HT-29 (cell line): ENCODE measurements around the gene ATP8B4. TPM values are rescaled to one million over a fixed set of nuclear protein-coding genes. Genes with fewer than 3 reads are reported as not detected.

ENCODE experiments used
- DNase-seq: peaks from one replicate; pipeline ENCODE4 v3.0.0-alpha.2; 2015; ENCODE audit warnings: low spot score
- total RNA-seq: library from RNA; depleted of rRNA; stranded (reverse); fragments of >200 nt; shearing (Covaris generic); gene quantifications from 2 replicates; pipeline ENCODE4 v1.2.3, GENCODE V29; 2014

ATP8B4 gene
- total RNA-seq, 1 experiment from 2014 or later = 0.66 TPM

DNA sequence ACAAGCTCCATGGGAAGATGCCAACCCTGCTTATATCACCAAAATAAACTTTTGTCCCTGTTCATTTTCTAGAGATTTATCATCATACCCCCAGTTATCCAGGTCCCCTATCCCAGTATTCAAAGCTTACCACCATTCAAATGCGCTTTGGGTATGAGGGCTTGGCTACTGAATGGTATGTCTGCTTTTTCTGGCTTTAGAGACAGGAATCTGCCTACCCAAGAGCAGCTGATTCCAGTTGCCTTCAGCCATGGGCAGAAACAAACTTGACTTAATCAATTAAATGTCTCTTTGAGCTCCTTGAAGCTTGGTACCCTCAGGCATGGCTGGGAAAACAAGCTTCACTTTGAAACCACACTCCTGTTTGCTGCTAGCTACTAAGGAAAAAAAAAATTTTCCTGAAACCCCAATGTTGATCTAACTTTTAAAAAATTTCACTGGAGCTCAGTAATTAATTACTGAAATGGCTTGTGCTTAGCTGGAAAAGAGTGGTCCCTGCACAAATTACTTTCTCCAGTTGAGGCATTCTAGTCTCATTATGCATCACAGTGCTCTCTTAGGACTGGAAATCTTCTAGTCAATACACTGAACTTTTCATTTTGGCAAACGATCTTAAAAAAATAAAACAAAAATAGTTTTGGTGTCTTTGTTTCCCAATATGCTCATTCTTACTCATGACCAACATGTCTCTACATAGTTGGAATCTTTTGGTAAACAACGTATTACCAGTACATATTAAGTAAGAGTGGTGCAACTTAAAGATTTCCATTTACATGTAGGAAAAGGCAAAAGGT, 255.4 kb downstream of the ATP8B4 start:
- DNase-seq = no peak

DNA sequence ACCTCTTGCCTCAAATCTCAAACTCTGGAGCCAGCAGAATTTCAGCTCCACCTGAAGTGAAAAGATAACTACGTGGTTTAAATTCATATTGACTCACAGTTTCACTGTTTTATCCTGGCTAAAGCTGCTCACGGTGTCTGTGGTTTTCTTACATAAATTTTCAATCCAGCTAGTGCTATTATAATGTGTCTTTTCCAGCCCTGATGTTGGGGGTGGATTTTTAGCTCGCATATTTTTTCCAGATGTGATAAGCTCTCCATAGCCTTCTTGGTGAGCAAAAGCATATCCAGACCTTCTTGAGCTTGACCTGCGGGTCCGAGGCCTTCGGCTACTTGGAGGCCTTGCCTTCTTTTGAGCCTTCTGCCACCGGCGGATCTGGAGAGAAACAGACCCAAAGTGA, 258.9 kb downstream of the ATP8B4 start:
- DNase-seq = no peak

DNA sequence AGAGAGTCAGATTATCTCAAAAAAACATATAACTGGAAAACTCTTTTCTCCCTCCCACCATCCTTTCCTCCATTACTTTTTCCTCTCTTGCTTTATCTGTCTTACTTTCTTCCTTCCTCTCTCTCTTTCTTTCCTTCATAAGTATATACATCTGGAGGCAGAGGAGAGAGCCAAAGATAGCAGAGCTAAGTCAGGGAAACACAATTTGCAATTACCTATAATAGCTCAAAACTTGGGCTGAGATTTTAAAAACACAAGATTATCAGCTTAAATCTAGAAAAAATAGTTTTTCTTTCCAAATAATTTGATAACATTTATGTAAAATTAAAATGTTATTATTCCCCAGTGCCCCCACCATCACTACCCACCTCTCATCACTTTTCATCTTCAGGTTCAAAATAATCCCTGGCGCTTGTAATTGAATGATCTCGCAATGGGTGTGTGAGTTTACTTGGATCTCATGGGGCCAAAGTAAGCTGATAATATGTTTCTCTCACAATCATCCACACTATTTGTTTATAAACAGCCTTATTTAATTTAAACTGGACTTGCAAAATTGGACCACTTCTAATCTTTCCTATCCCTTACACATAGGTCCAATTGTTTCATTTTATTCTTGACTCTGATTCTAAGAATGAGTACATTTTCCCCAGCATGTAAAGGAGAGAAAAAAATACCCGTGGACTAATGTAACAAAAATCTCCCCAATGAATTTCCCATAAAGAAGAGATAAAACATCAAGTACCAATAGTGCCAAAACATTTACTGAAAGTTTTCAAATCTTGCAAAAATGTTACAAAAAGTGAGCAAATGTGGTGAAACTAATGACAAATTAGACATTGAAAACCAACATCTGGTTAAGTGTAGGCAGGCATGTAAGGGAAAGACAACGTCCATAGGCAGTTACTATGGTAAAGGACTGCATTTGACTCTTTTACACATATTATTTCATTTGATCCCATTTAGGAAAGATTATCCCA, 261.2 kb downstream of the ATP8B4 start:
- no peak for DNase-seq

DNA sequence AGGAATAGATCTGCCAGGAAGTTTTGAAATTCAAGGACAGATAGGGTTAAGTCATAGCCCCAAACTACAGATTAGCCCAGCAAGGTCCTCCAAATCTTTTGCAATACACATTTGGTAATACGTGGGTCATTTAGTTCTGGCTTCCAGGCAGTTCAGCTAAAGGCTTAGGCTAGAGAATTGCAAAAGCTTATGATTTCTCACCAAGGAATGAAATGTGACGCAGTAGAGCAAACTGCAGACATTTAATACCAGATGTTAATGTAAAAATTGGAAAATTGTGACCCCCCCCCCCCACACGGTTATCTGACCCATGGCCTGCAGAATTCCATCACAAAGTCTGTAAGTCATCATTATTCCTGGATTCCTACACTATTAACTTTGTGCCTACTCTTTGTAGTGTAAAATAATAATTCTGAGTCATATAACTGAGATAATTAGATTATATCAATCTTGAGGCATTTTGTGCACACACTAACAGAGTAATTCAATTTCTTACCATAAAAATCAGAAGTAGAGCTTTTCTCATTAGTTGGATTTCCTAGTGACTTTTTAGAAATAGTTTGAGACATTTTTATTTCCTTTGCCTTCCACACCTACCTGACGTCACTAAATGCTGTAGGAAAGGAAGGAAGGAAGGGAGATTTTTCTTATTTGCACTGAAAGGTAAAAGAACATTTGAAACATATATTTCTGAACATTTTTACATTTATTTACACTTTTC, 263.0 kb downstream of the ATP8B4 start:
- no peak for DNase-seq

DNA sequence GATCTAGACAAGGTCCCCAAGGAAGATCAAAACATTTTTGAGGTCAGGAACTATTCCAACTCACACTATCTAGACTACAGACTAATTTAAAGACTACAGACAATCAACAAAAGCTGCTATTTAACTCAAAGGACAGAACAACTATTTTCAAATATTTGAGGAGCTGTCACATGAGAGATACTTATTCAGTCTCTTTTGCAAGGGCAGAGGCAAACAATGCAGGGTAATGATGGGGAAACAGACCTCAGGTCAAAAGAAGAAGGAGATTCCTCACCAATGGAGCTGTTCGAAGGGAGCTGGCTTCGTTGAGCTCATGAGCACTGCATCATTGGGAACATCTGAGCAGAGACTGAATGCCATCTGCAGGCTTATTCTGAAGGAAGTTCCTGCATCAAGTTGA, 266.3 kb downstream of the ATP8B4 start:
- no peak for DNase-seq

DNA sequence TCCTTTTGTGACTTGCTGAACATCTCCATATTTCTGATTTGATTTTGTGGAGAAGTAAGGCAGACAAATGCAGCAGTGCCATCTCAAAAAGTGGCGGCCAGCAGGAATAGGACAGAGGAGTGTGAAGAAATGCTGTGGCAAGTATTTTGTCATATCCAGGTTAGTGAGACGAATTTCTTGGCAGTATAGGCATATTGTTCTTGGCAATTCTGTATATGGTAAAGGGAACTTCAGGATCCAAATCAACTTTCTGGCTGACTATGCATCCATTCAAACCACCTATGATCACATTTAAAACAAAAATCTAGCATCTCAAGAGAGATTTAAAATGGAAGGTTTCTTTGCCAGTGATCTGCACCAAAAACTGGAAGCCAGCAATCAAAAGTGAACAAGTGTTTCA, 270.2 kb downstream of the ATP8B4 start:
- no peak for DNase-seq

DNA sequence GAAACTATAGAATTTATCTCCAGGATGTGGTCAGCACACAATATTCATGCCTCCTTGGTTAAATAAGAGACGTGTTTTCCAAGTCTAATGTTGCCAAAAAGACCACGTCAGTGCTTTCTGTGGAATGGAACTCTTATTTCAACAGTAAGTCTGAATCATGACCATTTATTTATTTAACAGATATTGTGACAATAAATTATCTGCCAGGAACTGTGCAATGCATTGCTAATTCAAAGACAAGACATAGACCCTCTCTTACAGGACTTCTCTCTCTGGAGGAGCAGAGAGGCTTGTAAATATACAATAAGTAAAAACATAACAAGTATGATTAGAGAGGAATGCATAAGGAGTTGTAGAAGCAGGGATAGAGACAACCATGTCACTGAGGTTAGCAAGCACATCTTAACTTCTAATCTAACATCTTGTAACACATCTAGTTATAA, 270.7 kb downstream of the ATP8B4 start:
- no peak for DNase-seq

DNA sequence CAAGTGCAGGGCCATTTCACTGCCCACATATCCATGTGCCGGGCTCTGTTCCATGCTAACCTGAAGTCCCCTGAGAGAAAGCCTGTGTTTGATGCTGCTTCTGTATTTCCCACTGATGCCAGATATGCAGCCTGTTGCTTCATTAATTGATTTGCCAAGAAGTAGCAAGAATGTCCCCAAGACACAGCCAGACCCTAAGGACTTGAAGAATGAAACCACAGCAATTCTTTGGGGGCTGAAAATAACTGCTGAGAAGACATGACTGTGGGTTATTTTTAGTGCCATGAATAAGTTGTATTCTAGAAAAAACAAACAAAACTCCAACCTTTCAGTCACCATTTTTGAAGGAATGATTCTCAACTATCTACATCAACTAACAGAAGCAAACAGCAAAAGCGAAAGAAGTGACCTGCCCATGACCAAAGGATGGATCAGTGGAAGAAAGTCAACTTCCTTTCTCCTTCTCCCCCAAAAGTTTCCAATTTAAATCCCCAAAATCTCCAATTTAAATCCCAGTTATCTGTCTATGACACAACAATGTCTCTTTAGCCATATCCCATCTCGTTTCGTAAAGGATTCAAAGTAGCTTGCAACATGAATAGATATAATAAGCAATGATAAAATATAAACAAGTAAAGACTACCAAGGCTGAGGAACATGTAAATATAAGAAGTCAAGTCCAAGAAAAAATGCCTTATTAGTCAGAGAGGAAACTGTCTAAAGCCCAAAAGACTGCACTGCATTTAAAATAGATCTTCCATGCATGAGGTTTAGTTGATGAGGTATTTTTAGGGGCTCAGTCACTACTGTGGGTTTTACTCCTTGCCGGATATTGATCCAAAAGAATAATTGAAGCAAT, 271.4 kb downstream of the ATP8B4 start:
- no peak for DNase-seq

DNA sequence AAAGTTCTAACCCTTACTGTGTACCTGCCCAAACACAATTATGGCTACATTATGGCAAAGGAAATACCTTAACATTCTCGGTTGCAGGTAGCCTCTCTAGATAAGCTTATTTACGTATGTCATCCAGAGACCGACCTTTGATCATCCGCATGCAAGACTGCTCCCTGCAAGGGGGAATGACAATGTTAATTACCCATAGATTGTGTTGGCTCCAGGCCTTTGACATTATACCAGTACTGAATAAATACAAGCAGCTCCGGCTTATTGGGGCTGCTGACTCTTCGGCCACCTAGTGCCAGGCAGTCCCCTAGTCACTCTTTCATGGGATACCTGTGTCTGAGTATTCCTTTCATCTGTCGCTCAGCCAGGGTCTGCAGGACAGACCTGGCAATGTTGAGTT, 274.6 kb downstream of the ATP8B4 start:
- peak; percentile 12 for DNase-seq

DNA sequence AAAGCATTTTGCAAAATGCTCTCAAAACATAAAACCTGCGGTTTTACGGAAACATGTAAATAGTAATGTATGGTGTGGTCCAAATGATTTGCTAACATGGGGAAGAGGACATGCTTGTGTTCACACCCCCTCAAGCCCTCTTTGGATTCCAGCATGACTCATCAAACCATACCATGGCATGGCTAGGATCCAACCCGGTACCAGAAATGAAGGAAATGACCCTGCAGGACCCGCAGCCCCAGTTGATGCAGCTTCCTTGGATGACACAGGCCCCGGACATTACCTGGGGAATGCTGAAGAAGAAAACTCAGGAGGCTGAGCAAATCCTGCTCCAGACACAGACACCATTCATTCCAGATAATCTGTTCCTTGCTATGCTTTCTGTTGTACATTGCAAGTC, 275.3 kb downstream of the ATP8B4 start:
- no peak for DNase-seq

DNA sequence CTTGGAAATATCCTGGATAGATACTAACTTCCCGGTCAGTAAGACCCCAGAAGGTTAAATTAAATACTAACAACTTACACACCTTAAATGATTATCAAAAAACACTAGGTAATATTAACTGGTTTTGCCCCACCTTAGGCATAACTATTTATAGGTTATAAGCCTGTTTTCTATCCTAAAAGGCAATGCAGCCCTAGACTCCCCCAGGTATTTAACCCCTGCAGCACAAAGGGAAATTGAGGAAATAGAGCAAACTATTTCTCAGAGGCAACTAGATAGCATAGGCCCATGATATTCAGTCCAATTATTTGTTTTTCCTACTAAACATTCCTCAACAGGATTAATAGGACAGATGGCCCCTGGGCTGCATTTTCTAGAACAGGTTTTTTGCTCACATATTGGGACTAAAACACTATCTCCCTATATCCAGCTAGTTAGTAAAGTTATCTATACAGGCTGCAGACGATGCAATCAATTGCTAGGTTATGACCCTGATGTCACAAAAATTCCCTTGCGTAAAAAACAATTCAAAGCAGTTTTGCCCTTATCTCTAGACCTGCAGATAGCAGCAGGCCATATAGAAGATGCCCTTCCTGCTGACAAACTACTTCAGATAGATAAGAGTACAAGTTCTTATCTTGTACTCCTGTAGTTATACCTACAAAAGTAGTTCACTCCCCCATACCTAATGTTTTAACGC, 276.9 kb downstream of the ATP8B4 start:
- DNase-seq = no peak

DNA sequence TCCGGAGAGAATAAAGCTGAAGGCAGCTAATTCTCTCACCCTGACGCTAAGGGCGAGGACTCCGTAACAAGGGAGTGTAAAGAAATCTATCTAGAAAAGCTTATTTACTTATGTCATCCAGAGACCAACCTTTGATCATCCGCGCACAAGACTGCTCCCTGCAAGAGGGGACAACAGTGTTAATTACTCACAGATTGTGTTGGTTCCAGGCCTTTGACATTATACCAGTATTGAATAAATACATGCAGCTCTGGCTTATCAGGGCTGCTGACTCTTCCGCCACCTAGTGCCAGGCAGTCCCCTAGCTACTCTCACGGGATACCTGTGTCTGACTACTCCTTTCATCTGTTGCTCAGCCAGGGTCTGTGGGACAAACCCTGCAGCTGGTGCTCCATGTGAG, 286.5 kb downstream of the ATP8B4 start:
- peak; percentile 81 for DNase-seq

DNA sequence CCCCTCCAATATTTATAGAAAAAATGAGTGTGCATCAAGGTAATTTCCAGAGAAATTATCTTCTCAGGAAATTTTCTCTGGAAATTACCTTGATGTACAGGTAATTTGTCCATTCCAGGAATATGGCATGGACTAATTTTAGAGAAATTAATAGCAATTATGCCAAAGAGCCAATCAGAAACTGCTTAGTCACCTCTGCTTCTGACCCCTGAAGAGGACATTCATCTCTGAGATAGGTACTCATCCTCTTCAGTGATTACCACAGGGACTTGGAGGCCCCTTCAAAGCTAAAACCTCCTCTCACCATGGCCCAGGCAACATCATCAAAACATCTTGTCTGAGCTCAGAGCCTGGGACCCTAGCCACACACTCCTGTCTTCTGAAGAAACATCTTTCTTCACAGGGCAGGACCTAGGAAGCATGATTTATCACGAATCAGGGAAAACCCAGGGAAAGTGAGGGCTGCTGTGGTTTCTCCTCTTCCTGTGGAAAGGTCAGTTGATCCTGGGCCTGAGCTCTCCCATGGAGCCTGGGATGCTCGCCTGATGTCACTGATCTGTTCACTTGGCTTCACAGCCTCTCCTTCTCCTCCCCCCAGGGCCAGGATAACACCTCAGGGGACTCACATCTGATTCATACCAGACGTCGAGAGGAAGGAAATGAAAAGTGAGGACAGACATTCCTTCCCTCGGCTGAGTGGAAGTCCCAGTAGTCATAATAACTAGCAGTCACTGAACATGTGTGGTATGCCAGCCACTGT, 287.6 kb downstream of the ATP8B4 start:
- DNase-seq = no peak

DNA sequence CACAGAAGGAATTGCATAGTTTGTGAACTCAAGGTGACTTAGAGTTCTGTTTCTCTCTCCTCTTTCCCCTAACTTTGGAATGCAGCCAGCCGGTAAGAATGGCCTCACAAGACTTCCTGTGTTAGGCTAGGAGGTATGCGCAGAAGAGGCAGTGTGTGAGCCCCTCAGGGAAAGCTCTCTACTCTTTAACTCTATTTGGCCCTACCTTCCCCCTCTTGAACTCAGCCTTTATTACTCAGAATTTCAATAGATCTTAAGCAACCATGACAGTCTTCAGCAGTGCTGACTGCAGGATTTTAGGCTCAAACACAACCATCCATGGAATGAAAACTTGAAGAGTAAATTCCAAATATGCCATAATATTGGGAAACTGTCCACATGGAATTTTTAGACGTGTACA, 288.6 kb downstream of the ATP8B4 start:
- DNase-seq = no peak

DNA sequence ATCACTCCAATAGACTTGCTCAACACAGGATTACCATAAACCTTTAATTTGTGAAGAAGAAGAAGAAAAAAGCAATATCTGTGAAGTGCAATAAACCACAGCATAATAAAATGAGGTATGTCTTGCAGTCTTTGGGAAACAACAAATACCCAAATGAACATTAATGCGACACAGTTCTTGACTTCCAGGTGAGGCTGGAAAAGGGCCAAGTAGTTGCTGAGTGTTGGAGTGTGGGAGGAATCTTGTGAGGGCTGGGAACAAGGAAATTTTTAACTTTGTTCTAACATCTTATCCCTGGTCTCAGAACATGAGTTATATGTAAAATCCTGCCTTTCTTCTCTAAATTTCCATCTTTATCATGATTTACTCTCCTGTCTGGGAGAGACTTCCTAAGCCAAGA, 291.7 kb downstream of the ATP8B4 start:
- no peak for DNase-seq

DNA sequence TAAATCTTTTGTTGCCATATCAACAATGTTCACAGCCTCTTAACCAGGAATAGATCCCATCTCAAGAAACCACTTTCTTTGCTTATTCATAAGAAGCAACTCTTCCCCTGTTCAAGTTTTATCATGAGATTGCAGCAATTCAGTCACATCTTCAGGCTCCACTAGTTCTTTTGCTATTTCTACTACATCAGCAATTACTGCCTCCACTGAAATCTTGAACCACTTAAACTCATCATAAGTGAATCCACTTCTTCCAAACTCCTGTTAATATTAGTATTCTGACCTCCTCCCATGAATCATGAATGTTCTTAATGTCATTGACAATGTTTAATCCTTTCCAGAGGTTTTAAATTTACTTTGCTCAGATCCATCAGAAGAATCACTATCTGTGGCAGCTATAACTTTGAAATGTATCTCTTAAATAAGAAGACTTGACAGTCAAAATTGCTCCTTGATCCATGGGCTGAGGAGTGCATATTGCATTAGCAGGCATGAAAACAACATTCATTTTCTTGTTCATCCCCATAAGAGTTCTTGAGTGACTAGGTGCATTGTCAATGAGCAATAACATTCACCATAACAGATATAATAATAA, 292.3 kb downstream of the ATP8B4 start:
- DNase-seq = no peak

DNA sequence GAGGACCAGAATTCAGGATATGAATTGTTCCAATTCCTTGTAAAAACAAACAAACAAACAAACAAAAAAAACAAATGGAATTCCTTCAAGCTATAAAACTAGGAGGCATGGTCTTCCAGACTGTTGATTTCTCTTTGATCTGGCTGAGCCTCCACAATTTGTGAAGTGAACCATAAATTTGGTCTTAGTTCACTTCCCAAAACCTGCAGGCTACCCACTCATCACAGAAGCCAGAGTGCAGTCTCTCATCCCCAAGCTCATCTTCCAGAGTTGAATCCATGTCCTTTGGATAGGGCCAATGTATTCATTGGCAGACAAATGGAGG, 294.3 kb downstream of the ATP8B4 start:
- no peak for DNase-seq

DNA sequence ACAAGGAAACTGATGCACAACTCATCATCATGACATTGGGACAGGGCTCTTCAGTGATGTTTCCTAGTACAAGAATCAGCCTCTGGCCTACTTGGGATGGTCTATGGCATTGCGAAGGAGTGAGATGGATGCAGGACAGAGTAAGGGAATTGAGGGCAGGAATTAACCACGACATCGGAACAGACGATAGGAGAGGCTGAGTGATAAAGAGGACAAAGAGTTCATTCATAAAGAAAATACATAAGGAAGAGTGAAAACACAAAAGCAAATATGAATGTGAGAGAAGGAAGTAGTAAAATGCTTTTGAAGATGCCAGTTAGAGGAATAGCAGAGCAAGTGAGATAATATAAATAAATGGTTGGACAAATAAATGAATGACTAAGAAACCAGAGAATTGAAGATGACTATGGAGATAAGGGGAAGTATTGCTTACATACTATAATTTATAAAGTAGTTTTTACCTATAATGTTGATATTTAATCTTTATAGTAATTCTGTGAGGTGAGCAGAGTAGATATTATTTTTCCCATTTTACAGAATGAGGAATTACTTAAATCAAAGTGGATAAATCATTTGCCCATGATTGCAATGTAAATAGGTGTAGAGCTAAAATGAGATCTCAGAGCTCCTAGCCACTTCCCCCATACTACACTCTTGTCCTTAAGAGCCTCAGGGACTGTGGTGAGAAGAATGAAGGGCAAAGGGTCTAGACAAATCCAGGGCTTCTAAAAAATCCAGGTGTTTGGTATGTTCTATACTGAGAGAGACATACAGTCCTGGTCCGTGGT, 294.9 kb downstream of the ATP8B4 start:
- DNase-seq = peak; percentile 83

DNA sequence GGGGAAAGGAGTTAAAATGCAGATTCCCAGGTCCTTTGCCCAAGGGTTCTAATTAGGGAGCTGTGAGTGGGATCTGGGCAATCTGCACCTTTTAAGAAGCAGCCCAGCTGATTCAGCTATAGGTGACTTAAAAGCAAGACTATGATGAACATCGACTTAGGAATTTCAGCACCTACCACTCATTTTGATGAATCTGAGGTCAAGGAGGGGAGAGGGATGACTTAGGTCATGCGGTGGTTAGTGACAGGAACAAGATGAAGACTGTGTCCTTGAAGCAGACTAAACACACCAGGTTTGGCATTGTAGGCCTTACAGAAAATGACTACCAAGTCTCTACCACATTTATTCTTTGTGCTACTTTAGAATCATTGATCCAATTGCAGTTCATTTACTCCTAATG, 301.9 kb downstream of the ATP8B4 start:
- DNase-seq = no peak
